Adrenal gland (tissue), 5 donors: ENCODE data around the gene ZNF711.
"Not testable (repeated sequence)": the region's sequence is repeated elsewhere in the genome, so short reads cannot be mapped to it uniquely, and the experiment has no call there.

ENCODE experiments used
- POLR2A ChIP-seq, 2 donors: fragments of 450-650 bp; IDR thresholded peaks; one replicate each; pipeline ENCODE4 v1.6.1; 2017; ENCODE audit warnings: antibody characterized with exemption in 2 of 2, mild to moderate bottlenecking in 2 of 2, moderate library complexity in 1 of 2
- TF ChIP-seq, protein P1 (sequence below), 6 experiments: fragments of 450-650 bp in 4 of 6; fragments of 200-600 bp in 2 of 6; sonication (generic) in 1 of 6; IDR thresholded peaks; 1 replicate in 5 of 6; 2 replicates in 1 of 6; pipeline versions ENCODE4 v1.5.1 to v1.8.0; 2016 to 2021; ENCODE audit warnings: antibody characterized with exemption in 6 of 6, mild to moderate bottlenecking in 2 of 6, moderate library complexity in 1 of 6
- donor health status: DM: no; HTN: no; CAD: no.

- TF ChIP-seq, protein P1, sequence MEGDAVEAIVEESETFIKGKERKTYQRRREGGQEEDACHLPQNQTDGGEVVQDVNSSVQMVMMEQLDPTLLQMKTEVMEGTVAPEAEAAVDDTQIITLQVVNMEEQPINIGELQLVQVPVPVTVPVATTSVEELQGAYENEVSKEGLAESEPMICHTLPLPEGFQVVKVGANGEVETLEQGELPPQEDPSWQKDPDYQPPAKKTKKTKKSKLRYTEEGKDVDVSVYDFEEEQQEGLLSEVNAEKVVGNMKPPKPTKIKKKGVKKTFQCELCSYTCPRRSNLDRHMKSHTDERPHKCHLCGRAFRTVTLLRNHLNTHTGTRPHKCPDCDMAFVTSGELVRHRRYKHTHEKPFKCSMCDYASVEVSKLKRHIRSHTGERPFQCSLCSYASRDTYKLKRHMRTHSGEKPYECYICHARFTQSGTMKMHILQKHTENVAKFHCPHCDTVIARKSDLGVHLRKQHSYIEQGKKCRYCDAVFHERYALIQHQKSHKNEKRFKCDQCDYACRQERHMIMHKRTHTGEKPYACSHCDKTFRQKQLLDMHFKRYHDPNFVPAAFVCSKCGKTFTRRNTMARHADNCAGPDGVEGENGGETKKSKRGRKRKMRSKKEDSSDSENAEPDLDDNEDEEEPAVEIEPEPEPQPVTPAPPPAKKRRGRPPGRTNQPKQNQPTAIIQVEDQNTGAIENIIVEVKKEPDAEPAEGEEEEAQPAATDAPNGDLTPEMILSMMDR (IDR thresholded peaks at IDR 0.05) = not testable (repeated sequence)
- not testable (repeated sequence) for TF ChIP-seq POLR2A (IDR thresholded peaks at IDR 0.05)
Observed at GRCh38 chrX:85311348-85311747, 67.6 kb downstream of the ZNF711 start.
